ENCODE data around the gene SKOR1.
A peak's percentile ranks its signal among the peaks of the same experiment; 100 is the strongest.

Gene SKOR1

DNA sequence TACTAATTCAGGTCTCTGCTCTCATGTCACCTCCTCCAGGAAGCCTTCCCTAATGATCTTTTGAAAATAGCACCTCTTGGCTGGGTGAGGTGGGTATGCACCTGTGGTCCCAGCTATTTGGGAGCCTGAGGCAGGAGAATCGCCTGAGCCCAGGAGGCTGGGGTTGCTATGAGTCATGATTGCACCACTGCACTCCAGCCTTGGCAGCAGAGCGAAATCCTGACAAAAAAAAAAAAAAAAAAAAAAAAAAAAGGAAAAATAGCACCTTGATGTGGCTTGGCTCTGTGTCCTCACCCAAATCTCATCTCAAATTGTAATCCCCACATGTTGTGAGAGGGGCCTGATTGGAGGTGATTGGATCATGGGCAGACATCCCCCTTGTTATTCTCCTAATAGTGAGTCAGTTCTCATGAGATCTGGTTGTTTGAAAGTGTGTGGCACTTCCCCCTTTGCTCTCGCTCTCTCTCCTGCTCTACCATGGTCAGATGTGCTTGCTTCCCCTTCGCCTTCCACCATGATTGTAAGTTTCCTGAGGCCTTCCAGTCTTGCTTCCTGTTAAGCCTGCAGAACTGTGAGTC is 25.8 kb downstream of the SKOR1 start:
- DNase-seq (ENCODE audit: low spot score), result no peak

DNA sequence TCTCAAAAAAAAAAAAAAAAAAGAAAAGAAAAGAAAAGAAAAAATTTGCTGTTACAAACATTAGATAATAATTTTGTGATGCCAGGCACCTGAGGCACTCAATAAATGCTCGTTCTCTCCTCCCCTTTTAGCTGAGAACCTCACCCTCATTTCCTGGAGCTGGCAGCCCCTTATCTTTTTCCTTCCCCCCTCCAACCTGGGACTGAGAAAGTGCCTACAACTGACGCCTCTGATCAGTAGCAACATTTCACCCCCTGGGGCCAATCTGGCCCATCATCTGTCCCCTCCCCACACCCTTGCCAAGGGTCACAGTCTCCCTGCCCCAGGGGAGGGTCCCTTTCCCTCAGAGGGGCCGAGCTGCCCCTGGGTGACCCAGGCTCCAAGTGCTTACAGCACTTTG is 27.1 kb downstream of the SKOR1 start:
- DNase-seq (ENCODE audit: low spot score), result no peak

DNA sequence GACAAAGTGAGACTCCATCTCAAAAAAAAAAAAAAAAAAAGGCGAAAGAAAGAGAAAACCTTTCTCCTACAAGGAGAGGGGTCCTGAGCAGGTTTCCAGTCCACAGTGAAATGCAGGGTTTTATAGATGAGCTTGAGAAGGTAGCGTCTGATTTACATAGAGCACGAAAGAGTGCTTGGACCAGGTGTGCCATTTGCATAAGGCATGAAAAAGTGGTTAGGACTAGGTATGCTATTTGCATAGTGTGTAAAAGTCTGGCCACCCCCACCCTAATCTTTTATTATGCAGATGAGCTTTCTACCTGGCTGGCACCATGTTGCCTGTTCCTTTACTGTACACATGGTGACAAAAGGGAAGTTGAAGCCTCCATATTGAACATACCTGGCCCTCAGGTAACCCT is 28.1 kb downstream of the SKOR1 start:
- no peak for DNase-seq (ENCODE audit: low spot score)

DNA sequence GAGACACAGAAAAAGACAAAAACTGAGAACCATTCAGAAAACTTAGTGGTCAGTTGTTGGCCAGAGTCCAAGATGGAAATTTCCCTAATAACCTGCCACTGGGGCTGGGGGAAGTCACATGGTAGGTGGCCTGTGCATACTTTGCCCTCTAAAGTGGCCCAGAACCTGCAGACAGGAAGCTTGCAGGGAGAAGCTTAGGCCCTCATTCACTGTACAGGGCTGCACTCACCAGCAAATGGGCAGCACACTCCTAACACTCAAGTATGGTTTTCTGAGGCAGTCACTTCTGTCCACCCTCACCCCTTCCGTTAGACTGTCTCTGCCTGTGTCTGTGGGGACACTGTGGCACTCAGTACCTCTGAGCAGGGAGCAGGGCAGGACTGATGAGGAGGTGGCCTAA is 29.0 kb downstream of the SKOR1 start:
- no peak for DNase-seq (ENCODE audit: low spot score)

DNA sequence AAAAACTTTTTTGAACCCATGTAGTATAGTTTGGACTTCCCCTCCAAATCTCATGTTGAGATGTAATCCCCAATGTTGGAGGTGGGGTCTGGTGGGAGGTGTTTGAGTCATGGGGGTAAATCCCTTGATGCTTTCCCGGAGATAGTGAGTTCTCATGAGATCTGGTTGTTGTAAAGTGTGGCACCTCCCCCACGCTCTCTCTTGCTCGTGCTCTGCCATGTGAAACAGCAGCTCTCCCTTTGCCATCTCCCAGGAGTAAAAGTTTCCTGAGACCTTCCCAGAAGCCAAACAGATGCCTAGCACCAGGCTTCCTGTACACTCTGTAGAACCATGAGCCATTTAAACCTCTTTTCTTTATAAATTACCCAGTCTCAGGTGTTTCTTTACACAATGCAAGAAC is 30.5 kb downstream of the SKOR1 start:
- no peak for DNase-seq (ENCODE audit: low spot score)

DNA sequence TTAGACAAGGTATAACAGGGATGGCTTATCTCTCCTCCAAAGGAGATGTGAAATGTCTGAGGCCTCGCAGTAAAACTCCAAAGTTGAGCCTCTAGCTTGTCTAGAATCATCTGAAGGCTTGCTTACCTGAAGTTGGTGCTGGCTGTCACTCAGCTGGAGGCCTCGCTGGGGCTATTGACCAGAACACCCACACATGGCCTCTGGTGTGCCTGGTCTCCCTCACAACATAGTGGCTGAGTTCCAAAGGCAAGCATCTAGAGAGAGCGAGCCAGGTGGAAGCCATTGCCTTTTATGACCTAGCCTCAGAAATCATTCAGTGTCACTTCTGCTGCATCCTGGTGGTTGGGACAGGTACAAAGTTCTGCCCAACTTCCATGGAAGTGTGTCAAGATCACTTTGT is 31.9 kb downstream of the SKOR1 start:
- no peak for DNase-seq (ENCODE audit: low spot score)

DNA sequence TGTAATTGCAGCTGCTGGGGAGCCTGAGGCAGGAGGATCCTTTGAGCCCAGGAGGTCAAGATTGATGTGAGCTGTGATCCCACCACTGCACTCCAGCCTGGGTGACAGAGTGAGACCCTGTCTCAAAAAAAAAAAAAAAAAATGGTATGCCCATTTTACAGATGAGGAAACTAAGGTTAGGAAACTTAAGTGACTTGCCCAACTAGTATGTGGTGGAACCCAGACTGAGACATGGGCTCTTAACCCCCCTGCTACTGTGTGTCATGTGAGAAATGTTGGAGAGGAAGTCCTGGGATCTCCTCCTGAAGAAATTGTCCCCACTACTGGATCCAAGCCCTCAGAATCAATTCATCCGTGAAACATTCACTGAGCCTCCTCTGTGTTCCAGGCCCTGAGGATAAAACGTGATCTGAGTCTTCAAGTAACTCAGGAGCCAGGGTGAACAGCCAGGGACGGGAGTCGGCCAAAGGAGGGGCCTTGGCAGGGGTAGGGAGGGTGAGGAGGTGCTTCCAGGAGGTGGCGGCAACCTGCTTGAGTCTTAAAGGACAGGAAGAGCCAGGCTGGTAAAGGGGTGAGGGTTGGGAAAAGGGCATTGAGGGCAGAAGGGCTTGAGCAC is 34.1 kb downstream of the SKOR1 start:
- DNase-seq (ENCODE audit: low spot score), result no peak

DNA sequence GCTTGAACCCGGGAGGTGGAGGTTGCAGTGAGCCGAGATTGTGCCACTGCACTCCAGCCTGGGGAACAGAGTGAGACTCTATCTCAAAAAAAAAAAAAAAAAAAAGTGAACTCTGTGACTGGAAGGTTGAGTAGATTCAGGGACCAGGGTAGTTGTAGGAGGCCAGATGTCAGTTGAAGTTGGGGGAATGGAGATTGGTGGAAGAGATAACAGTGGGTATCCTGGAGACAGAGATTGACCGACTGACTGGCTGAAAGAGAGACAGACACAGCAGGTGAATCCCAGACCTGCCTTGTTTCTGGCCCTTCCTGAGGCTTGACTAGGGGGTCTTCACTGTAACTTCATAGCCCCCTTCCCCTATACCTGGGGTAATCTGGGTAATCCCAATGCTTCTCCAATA is 36.7 kb downstream of the SKOR1 start:
- DNase-seq (ENCODE audit: low spot score), result no peak

DNA sequence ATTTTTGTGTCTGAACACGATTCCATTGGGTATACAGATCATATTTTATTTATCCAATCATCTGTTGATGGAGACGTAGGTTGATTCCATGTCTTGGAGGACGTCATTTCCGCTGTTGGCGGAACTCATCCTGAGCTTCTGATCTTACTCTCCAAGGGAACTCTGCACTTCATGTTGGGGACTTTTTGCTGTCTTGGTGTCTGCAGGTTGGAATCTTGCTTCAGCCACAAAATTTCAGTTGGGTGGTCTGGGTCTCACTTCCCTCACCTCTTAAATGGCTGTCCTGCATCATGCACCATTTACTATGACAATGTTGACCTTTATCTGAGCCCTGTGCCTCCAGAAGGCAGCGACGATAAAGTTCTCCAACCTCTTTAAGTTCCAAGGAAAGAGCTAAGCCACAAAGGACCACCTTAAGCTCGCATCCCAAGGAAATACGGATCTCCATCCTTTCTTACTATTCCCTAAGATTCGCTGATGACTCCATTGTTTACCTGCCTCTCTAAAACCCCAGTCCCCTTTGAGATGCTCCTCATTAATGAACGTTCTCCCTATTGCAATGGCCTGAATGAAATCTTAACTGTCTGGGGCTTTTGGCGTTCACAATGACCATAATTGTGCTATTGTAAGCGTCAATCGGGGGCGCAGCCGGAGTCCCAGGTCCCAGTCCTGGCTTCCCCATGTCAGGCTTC is 37.6 kb downstream of the SKOR1 start:
- no peak for DNase-seq (ENCODE audit: low spot score)

DNA sequence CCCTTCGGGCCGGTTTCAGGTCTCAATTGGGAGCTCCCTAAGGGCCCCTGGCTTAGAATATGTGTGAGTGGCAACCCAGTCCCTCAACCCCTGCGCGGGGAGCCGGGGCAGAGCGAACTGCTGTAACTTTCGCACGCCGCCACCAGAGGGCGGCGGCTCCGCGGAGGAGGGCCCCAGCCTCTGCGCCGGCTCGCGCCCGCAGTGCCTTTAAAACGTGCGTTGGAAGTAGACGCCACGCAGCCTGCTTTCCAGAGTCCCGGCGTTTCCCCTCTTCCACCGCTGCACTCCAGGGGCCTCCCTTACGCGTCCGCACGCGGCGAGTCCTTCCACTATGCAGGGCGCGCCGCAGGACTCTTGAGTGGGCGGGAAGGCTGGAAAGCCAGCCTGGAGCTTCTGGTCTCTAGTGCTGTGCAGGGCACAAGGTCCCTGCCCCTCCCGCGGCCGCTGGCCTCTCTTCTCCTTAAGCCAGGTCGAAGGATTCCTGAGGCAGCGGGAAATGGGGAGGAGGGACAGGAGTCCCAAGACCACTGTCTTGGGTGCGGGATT is 38.2 kb downstream of the SKOR1 start:
- peak; percentile 89 for DNase-seq (ENCODE audit: low spot score)

DNA sequence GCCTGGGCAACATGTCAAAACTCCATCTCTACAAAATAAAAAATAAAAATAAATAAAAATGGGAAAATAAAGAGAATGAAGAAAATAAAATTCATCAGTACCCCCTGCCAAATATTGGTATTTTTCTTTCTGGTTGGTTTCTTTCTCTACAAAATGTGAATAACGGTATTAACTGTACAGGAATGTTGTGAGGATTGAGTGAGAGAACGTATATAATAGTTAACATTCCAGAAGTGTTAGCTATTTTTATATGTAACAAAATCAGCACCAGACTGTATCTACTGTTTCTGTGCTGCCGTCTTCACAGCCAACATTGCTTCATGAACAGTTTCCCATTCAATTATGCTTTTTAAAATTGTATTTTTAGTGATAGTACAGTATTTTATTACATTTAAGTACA is 40.0 kb downstream of the SKOR1 start:
- DNase-seq (ENCODE audit: low spot score), result no peak

DNA sequence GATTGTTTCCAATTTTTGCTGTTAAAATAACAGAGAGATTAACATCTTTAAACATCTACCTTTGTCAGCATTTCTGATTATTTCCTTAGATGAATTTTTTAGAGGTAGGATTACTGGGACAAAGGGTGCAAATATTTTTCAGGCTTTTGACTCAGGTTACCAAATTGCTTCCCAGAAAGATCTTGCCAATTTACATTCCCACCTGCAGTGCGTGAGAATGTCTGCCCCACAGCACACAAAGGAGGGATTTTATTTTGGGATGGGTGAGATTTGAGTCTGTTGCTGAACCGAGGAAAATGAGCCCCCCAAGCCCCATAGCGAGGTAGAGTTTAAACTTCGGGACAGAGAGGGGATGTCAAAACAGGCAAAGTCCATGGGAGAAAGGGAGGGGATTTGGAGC is 40.5 kb downstream of the SKOR1 start:
- DNase-seq (ENCODE audit: low spot score), result no peak

DNA sequence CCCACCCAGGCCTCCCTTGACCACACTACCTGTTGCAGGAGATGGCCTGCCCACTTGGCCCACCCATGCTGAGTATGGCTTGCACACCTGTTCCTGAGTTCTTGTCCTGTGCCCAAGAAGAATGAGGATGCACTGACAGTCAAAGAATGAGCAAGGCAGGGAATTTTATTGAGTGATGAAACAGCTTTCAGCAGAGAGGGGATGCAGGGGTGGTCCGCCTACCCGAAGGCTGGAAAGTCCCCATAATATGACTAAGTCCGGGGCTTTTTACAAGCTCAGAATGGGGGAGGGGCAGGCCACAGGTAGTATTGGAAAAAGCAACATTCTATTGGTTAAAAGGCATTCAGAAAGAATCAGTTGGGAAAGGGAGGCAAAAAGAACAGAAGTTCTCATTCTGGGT is 44.4 kb downstream of the SKOR1 start:
- no peak for DNase-seq (ENCODE audit: low spot score)

DNA sequence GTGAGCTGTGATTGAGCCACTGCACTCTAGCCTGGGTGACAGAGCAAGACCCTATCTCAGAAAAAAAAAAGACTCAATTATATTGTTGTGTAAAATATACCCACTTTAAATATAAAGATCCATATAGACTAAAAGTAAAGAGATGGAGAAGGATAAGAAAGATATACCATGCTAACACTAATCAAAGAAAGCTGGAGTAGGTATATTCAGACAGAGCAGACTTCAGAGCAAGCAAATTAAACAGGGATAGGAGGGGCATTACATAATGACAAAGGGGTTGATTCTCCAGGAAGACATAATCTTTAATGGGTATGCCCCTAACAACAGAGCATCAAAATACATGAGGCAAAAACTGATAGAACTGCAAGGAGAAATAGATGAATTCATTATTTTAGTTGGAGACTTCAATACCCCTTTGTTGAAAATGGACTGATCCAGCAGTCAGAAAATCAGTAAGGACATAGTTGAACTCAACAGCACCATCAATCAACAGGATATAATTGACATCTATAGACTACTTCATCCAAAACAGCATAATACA is 45.6 kb downstream of the SKOR1 start:
- no peak for DNase-seq (ENCODE audit: low spot score)

DNA sequence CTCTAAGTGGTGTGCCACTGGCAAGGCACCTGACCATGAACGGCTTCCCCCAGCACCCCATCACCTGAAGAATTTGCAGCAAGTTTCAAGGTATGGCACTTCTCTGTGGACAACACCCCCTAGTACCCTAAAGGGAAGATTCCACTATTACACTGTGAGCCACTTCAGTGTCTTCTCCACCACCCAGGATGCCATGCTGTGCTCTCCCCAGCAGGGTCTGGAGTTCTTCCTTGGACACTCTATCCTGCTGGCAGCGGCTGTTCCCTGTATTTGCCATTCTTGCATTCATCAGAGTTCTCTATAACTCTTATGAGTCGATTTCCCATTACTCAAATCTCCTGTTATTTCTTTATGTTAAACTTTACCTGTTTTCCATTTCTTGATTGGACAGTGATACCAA is 48.5 kb downstream of the SKOR1 start:
- no peak for DNase-seq (ENCODE audit: low spot score)

DNA sequence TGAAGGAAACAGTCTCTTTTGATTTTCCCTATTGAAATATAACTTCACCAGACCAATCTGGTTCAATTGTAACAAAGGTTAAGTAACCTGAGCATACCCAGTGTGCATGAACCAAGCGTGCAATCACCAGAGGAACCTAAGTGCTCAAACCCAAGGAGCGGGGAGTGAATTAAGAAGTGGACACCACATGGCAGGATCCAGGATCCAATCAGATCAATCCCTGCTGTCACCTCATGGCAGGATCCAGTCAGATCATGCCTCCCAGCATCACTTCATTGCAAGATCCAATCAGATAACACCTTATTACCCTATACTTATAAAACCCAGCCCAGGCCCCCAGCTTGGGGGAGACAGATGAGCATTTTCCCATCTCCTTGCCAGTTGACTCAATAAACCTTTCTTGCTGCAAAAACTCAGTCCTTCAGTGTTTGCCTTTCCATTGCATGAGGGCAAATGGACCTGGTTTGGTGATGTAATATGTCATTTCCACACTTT is 53.5 kb downstream of the SKOR1 start:
- no peak for DNase-seq (ENCODE audit: low spot score)

DNA sequence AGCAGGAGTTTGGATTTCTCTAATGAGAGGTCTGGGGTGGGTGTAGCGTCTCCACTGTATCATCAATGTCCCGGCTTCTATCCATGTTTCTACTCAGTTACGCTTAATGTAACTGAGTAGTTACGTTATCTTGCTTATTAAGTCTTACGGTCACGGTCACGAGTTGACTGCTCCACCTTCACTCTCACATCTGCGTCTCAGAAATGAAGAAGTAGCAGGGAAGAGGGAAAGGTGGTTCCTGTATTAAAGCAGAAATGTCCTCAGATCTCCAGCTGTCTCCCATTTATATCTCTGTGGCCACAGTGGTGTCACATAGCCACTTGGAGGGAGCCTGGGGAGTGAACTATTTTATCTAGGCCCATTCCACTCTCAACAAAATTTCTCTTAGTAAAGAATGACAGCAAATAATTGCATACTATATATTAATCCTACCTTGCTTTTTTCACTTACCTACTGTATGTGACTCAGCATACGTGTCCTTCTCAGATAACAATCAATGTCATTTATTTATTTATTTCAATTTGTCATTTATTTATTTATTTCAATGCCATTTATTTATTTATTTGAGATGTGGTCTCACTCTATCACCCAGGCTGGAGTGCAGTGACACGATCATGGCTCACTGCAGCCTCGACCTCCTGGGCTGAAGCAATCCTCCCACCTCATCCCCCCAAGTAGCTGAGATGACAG is 54.3 kb downstream of the SKOR1 start:
- DNase-seq (ENCODE audit: low spot score), result no peak

DNA sequence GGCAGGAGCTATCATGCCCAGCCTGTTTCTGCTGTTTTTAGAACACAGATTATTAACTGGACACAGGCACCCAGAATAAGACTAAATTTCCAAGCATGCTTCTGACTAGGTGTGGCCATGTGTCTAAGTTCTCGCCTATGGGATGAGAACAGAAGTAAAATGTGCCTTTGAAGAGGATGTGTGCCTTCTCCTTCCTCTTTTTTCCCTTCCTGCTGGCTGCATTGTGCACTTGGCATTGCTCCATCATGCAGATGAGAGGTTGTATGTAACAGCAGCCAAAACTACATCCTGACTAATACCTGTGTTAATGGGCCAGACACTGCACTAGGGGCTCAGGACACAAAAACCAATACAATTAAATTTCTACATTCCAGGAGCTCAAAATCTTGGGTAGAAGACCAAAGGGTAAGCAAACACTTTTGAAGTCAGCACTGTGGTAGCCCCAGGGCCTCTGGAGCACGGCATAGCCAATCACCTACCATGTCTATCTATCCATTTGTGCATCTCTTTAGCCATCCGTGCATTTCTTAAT is 55.4 kb downstream of the SKOR1 start:
- no peak for DNase-seq (ENCODE audit: low spot score)

DNA sequence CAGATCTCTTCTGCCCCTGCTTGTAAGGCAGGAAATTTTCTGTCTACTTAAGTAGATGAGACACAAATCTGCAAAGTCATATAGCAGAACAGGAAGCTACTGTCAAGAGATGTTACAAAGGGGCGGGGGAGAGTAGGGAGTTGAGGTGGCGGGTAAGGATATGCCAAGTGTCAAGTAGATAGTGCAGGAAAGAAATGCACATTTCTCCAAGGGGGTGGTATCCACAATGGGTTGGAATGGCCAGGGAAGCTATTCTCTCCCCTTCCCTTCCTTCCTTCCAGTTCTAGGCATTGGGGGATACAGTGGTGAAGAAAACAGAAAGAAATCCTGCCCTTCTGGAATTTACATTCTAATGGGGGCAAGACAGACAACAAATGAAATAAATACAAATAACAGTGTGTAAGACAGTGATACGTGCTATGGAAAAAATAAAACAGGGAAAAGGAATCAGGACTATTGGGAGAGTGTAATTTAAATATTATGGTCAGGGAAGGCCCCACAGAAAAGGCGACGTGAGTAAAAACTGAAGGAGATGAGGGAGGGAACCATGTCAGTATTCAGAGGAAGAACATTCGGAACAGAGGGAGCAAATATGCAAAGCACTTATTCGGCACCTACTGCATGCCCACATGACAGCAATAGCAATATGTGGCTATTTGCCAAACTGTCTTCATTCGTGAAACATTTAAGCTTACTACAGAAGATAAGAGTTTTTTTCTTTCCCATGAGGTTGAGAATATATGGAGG is 57.4 kb downstream of the SKOR1 start:
- no peak for DNase-seq (ENCODE audit: low spot score)

DNA sequence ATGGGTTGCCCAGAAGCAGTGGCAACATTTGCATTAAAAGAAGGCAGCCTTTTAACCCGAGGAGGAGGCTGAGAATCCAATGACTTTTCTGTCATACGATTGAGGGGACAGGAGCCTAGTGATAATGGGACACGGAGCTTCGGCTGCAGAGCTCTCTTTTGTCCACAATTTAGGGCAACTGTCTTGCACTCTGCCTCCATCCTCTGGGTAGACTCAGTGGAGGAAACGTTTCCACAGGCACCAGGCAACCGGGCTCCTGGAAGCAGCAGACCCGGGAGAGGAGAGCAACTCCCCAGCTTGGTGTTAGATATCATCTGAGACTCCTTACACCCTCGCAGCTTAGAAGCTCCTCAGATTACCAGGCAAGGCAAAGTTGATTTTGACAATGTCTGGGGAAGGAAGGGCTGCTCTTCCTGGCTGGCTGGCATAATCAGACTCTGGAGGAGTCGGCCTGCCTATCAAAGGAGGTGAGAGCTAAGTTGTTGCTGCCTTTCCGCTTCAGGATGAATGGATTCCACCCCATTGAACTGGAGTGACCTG is 58.0 kb downstream of the SKOR1 start:
- no peak for DNase-seq (ENCODE audit: low spot score)

DNA sequence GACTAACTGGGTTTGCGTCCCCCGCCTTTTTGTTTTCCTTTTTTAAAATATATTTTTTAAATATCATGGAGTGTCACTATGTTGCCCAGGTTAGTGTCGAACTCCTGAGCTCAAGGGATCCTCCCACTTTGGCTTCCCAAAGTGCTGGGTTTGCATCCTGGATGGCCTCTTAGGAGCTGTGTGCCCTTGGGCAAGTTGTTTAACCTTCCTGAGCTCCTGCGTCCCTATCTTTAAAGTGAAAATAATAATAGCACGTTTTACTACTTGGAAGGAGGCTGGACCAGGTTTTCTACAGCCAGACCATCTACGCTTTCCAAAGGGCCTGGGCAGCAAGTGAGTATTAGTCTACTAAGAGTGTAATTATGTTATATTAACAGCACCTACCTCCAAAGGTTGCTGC is 58.7 kb downstream of the SKOR1 start:
- no peak for DNase-seq (ENCODE audit: low spot score)
